ENCODE results near the gene OR4F6.
"Not testable (repeated sequence)": the region's sequence is repeated elsewhere in the genome, so short reads cannot be mapped to it uniquely, and the experiment has no call there.

The OR4F6 gene

GRCh38 chr15:101803209-101803608 lies at the start of gene OR4F6:
TSS of gene OR4F6 (plus strand) at chr15:101803509. CDS start at chr15:101805720, 2,211 bp downstream.
- no peak for DNase-seq (ENCODE audit: low spot score)

GRCh38 chr15:101764669-101765339 lies 38.5 kb upstream of the OR4F6 start:
- DNase-seq (ENCODE audit: low spot score) = not testable (repeated sequence)

GRCh38 chr15:101765340-101765671 lies 38.0 kb upstream of the OR4F6 start:
- DNase-seq (ENCODE audit: low spot score) = not testable (repeated sequence)

- DNase-seq (ENCODE audit: low spot score) = no peak
Measured at GRCh38 chr15:101765772-101766456, 37.4 kb upstream of the OR4F6 start.

GRCh38 chr15:101767083-101767640 lies 36.1 kb upstream of the OR4F6 start:
- DNase-seq (ENCODE audit: low spot score) = not testable (repeated sequence)

GRCh38 chr15:101772921-101773320 lies 30.4 kb upstream of the OR4F6 start:
- DNase-seq (ENCODE audit: low spot score) = no peak

- no peak for DNase-seq (ENCODE audit: low spot score)
Measured at GRCh38 chr15:101773496-101774100, 29.7 kb upstream of the OR4F6 start.

- no peak for DNase-seq (ENCODE audit: low spot score)
Measured at GRCh38 chr15:101775136-101775535, 28.2 kb upstream of the OR4F6 start.

GRCh38 chr15:101778576-101778975 lies 24.7 kb upstream of the OR4F6 start:
- not testable (repeated sequence) for DNase-seq (ENCODE audit: low spot score)

- DNase-seq (ENCODE audit: low spot score) = not testable (repeated sequence)
Measured at GRCh38 chr15:101780225-101780624, 23.1 kb upstream of the OR4F6 start.

- DNase-seq (ENCODE audit: low spot score) = no peak
Measured at GRCh38 chr15:101781928-101782327, 21.4 kb upstream of the OR4F6 start.

- DNase-seq (ENCODE audit: low spot score) = no peak
Measured at GRCh38 chr15:101784644-101785043, 18.7 kb upstream of the OR4F6 start.

GRCh38 chr15:101786422-101786821 lies 16.9 kb upstream of the OR4F6 start:
- not testable (repeated sequence) for DNase-seq (ENCODE audit: low spot score)

GRCh38 chr15:101788001-101788400 lies 15.3 kb upstream of the OR4F6 start:
- not testable (repeated sequence) for DNase-seq (ENCODE audit: low spot score)

- not testable (repeated sequence) for DNase-seq (ENCODE audit: low spot score)
Measured at GRCh38 chr15:101788503-101789269, 14.6 kb upstream of the OR4F6 start.

GRCh38 chr15:101790748-101791147 lies 12.6 kb upstream of the OR4F6 start:
- not testable (repeated sequence) for DNase-seq (ENCODE audit: low spot score)

GRCh38 chr15:101793981-101794380 lies 9.3 kb upstream of the OR4F6 start:
- not testable (repeated sequence) for DNase-seq (ENCODE audit: low spot score)

GRCh38 chr15:101795455-101795854 lies 7.9 kb upstream of the OR4F6 start:
- DNase-seq (ENCODE audit: low spot score) = no peak

GRCh38 chr15:101799665-101800064 lies 3.6 kb upstream of the OR4F6 start:
- no peak for DNase-seq (ENCODE audit: low spot score)

GRCh38 chr15:101801048-101801447 lies 2.3 kb upstream of the OR4F6 start:
- DNase-seq (ENCODE audit: low spot score) = no peak

GRCh38 chr15:101803676-101804075 lies 367 bp downstream of the OR4F6 start:
- DNase-seq (ENCODE audit: low spot score) = no peak

GRCh38 chr15:101804375-101804774 lies 1.1 kb downstream of the OR4F6 start:
- no peak for DNase-seq (ENCODE audit: low spot score)
